HCT116 (cell line): ENCODE measurements around the gene SLC25A19. TPM values are rescaled to one million over a fixed set of nuclear protein-coding genes. Genes with fewer than 3 reads are reported as not detected.

Source experiments
- ATAC-seq: fragments of 200-7000 bp; cut with Tn5 transposase; 2 replicates; pipeline ENCODE4 v1.9.1; 2020; ENCODE audit warnings: mild to moderate bottlenecking, moderate library complexity
- BruUV-seq: library from RNA; stranded (reverse); fragments of 400-500 nt; replicated peaks from 2 replicates; lab custom pipeline; 2021; lab: Mats Ljungman, UMichigan
- CTCF ChIA-PET: fragments of 300-600 bp; sonication (Branson Sonifier 250); formaldehyde crosslinking; loops from one replicate; lab custom pipeline; 2021; ENCODE audit warnings: antibody characterized with exemption; lab: Charles Lee
- POLR2A ChIA-PET: fragments of 300-600, 350-600 bp; sonication (Branson Sonifier 250); formaldehyde crosslinking; loops from one replicate; lab custom pipeline; 2021; ENCODE audit warnings: antibody characterized with exemption; lab: Charles Lee
- RAD21 ChIA-PET, 2 experiments: fragments of 300-600 bp; sonication (Branson Sonifier 250); formaldehyde crosslinking; loops; one replicate each; lab custom pipeline; 2023; ENCODE audit warnings: low total read pairs in 2 of 2; ENCODE audit not compliant: uncharacterized antibody in 2 of 2, unreplicated experiment in 2 of 2, low non-redundant PET in 1 of 2; lab: Charles Lee
- DNase-seq: peaks from one replicate; pipeline ENCODE4 v3.0.0-alpha.2; 2010; ENCODE audit warnings: low read depth, low spot score
- H2AFZ ChIP-seq: fragments of 200-600 bp; shearing (Covaris generic), sonication (generic); 2 replicates; pipeline ENCODE4 v1.6.1; 2017; ENCODE audit warnings: low read depth, mixed run types, mixed read lengths, antibody characterized with exemption, low read length; ENCODE audit not compliant: poor library complexity, severe bottlenecking
- H3K27ac ChIP-seq: 2 replicates; pipeline ENCODE4 v1.5.1; 2012; ENCODE audit warnings: low read depth, low read length
- H3K27me3 ChIP-seq: fragments of 200-600 bp; sonication (generic); 2 replicates; pipeline ENCODE4 v1.6.1; 2016; ENCODE audit warnings: mixed run types, low read length, mixed read lengths; ENCODE audit not compliant: insufficient read depth
- H3K36me3 ChIP-seq, 2 experiments: fragments of 200-500 bp in 1 of 2; fragments of 200-600 bp in 1 of 2; sonication (Bioruptor generic) in 1 of 2; sonication (generic) in 1 of 2; 2 replicates each; pipeline versions ENCODE4 v1.5.1 to v1.6.1; 2014 to 2016; ENCODE audit warnings: low read length in 2 of 2, inconsistent platforms in 1 of 2, mixed read lengths in 1 of 2, mixed run types in 1 of 2; ENCODE audit not compliant: insufficient read depth in 2 of 2, control insufficient read depth in 1 of 2
- H3K4me1 ChIP-seq, 2 experiments: fragments of 200-600 bp in 1 of 2; sonication (generic) in 1 of 2; 2 replicates each; pipeline versions ENCODE4 v1.5.1 to v1.6.1; 2012 to 2017; ENCODE audit warnings: low read length in 2 of 2, inconsistent platforms in 1 of 2, mild to moderate bottlenecking in 1 of 2, mixed read lengths in 1 of 2, mixed run types in 1 of 2, moderate library complexity in 1 of 2; ENCODE audit not compliant: insufficient read depth in 2 of 2, control insufficient read depth in 1 of 2
- H3K4me2 ChIP-seq: fragments of 200-600 bp; sonication (generic); 2 replicates; pipeline ENCODE4 v1.6.1; 2017; ENCODE audit warnings: mixed run types, low read length, mixed read lengths
- H3K4me3 ChIP-seq, 2 experiments: fragments of 200-600 bp in 1 of 2; sonication (generic) in 1 of 2; replicated peaks in 1 of 2; 2 replicates each; pipeline ENCODE4 v1.5.1; 2011 to 2016; ENCODE audit warnings: low read length in 2 of 2, control low read depth in 1 of 2, low read depth in 1 of 2, mild to moderate bottlenecking in 1 of 2, mixed read lengths in 1 of 2, mixed run types in 1 of 2
- H3K79me2 ChIP-seq: fragments of 200-600 bp; sonication (generic); 2 replicates; pipeline ENCODE4 v1.6.1; 2017; ENCODE audit warnings: mild to moderate bottlenecking, mixed run types, low read length, moderate library complexity, mixed read lengths; ENCODE audit not compliant: insufficient read depth
- H3K9ac ChIP-seq: fragments of 200-600 bp; sonication (generic); 2 replicates; pipeline ENCODE4 v1.6.1; 2016; ENCODE audit warnings: low read length, mixed read lengths
- H3K9me2 ChIP-seq: fragments of 200-600 bp; sonication (generic), shearing (Covaris generic); 2 replicates; pipeline ENCODE4 v1.6.1; 2017; ENCODE audit warnings: mixed run types, mild to moderate bottlenecking, moderate library complexity; ENCODE audit not compliant: insufficient read depth
- H3K9me3 ChIP-seq, 2 experiments: fragments of 200-500 bp in 1 of 2; fragments of 200-600 bp in 1 of 2; sonication (Bioruptor generic) in 1 of 2; sonication (generic) in 1 of 2; 2 replicates each; pipeline ENCODE4 v1.6.1; 2014 to 2017; ENCODE audit warnings: low read length in 2 of 2, mixed read lengths in 2 of 2, inconsistent platforms in 1 of 2, low read depth in 1 of 2, mild to moderate bottlenecking in 1 of 2, mixed run types in 1 of 2, moderate library complexity in 1 of 2; ENCODE audit not compliant: control insufficient read depth in 1 of 2, insufficient read depth in 1 of 2
- H4K20me1 ChIP-seq: fragments of 200-600 bp; sonication (generic), shearing (Covaris generic); 2 replicates; pipeline ENCODE4 v1.6.1; 2017; ENCODE audit warnings: mixed run types, mild to moderate bottlenecking, moderate library complexity; ENCODE audit not compliant: insufficient read depth
- ATF3 ChIP-seq: IDR thresholded peaks from 2 replicates; pipeline ENCODE4 v1.6.1; 2012
- CBX3 ChIP-seq: IDR thresholded peaks from 2 replicates; pipeline ENCODE4 v1.6.1; 2012; ENCODE audit warnings: low read depth
- CEBPB ChIP-seq: IDR thresholded peaks from 2 replicates; pipeline ENCODE4 v1.6.1; 2012; ENCODE audit warnings: low read depth
- CTCF ChIP-seq, 3 experiments: fragments of 200-600 bp in 1 of 3; sonication (generic) in 1 of 3; IDR thresholded peaks in 2 of 3; conservative IDR thresholded peaks in 1 of 3; 2 replicates each; pipeline ENCODE4 v1.5.1; 2012 to 2017; ENCODE audit warnings: low read depth in 2 of 3, low read length in 2 of 3, antibody characterized with exemption in 1 of 3, borderline replicate concordance in 1 of 3, control low read depth in 1 of 3, mild to moderate bottlenecking in 1 of 3, mixed read lengths in 1 of 3, mixed run types in 1 of 3, moderate library complexity in 1 of 3; ENCODE audit not compliant: insufficient read depth in 1 of 3
- ELF1 ChIP-seq: IDR thresholded peaks from 2 replicates; pipeline ENCODE4 v1.6.1; 2012; ENCODE audit warnings: low read depth, borderline replicate concordance
- JUND ChIP-seq: IDR thresholded peaks from 2 replicates; pipeline ENCODE4 v1.6.1; 2012
- POLR2A ChIP-seq: IDR thresholded peaks from 2 replicates; pipeline ENCODE4 v1.7.0; 2011; ENCODE audit warnings: borderline replicate concordance; ENCODE audit not compliant: insufficient read depth, insufficient read length; ENCODE audit errors: extremely low read depth
- POLR2AphosphoS5 ChIP-seq: IDR thresholded peaks from 2 replicates; pipeline ENCODE4 v1.6.1; 2011; ENCODE audit warnings: mild to moderate bottlenecking, low read depth, low read length, moderate library complexity
- intact Hi-C: fragments of 100-400 bp; cut with micrococcal nuclease; formaldehyde crosslinking; loops from 2 replicates; pipeline ENCODE4 v1.10.0; 2022
- total RNA-seq: library from RNA; stranded (reverse); gene quantifications from one replicate; pipeline ENCODE4 v1.2.1, GENCODE V29; 2021; ENCODE audit not compliant: unreplicated experiment

SLC25A19 gene
- total RNA-seq, 1 experiment from 2014 or later: 38.7 TPM

DNA sequence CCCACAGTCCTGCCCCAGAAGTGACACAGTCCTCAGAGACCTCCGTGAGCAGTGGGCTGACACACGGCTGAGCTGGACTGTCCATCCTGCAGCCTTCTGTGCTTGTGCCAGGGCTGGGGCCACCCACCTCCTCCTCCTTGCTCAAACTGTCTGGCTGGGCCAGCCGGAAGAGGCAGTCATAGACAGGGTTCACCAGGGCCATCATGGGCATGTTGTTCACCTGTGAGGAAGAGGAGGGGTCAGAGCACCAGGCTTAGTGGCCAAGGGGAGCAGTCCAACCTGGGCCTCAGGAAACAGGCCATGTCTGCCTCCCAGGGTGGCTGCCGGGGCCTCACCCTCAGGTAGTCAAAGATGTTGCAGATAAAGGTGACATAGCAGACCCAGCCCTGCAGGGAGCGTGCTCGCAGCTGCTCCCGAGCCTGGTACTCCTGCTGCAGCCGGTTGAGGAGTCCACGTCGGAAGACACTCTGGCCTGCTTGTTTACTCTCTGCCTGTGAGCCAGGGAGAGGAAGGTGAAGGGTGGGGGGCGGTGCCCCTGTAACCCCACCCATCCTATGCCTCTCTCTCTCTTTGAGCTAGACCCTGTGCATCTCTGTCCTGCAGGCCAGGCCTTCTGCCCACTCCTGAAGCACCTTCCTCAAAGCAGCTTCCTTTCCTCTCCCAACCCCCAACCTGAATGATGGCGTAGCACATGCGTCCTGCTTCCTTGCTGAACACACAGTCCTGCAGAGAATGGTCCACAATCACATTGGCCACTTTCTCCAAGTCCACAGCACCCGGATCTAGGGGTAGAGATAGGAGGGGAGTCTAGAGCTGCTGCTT is 21.6 kb downstream of the SLC25A19 start:
- intact Hi-C loops: loop anchor here (10.0 kb wide), 1 partner anchor 153 kb away; no protein-coding TSS in a partner anchor
- ChIA-PET RAD21 (interaction anchor here in 1 of 2 experiments (0.6 kb wide), 1 partner anchor 48 kb away, joined by 3 read pairs; no protein-coding TSS in a partner anchor), CTCF (interaction anchor here (1.4 to 4.2 kb wide), 2 partner anchors 22 to 112 kb away, joined by 3 to 51 read pairs; partner anchors contain the start of gene SLC25A19), POLR2A (no interaction called here)
- Histone ChIP-seq H3K36me3 (peaks cover 18 to 45% of the 10 kb centered on the region in 2 experiments; a peak in 3 of 4 replicates), H2AFZ (no peak overlapping the region), H3K79me2 (peaks cover 28% of the 10 kb centered on the region), H3K27me3 (no peaks in the 10 kb centered on the region), H3K9me3 (no peaks in the 10 kb centered on the region), H3K4me3 (no peak overlapping the region), H3K4me1 (peaks cover 22 to 47% of the 10 kb centered on the region in 2 experiments), H3K9ac (0 out of 2 replicates have a peak overlapping the region, but pooled peaks have one; percentile 2), H3K9me2 (no peaks in the 10 kb centered on the region), H3K4me2 (peak overlapping the region; percentile 1; the same call in 1 of the 2 replicates), H4K20me1 (no peaks in the 10 kb centered on the region), H3K27ac (peak overlapping the region; percentile 25; the same call in 1 of the 2 replicates)
- peak; percentile 12 for ATAC-seq
- no peak for DNase-seq
- BruUV-seq: no TSS peak
- TF ChIP-seq ELF1 (no peak), ATF3 (no peak), POLR2AphosphoS5 (peak; percentile 39; the same call in 1 of the 2 replicates), POLR2A (peak; percentile 24), CBX3 (no peak), CEBPB (no peak), CTCF (IDR thresholded peaks at IDR 0.05 in 2 of 3, conservative IDR thresholded peaks at IDR 0.05 in 1 of 3; ENCODE audit: borderline replicate concordance in 1 of 3, insufficient read depth in 1 of 3, low read depth in 2 of 3, low read length in 2 of 3) (peak in 2 of 3 experiments; percentile 38; a peak in 3 of 6 replicates), JUND (no peak)
